Cardiac muscle cell (in vitro differentiated cells and primary cell): ENCODE results near the gene GNB3. TPM values are rescaled to one million over a fixed set of nuclear protein-coding genes. Genes with fewer than 3 reads are reported as not detected.

Source experiments
- DNase-seq, 2 donors: peaks; one replicate each; pipeline versions ENCODE4 v3.0.0 to v3.0.0-alpha.2; 2010 to 2017; ENCODE audit warnings: low read depth in 1 of 2, low spot score in 1 of 2
- H3K27ac ChIP-seq: fragments of 200-600 bp; sonication (generic); 2 replicates; pipeline ENCODE4 v1.5.1; 2016
- H3K27me3 ChIP-seq: fragments of 200-600 bp; sonication (generic); 2 replicates; pipeline ENCODE4 v1.6.0; 2016; ENCODE audit warnings: control low read depth
- H3K36me3 ChIP-seq: fragments of 200-600 bp; sonication (generic); 2 replicates; pipeline ENCODE4 v1.5.1; 2016; ENCODE audit warnings: control low read depth
- H3K4me1 ChIP-seq: fragments of 200-600 bp; sonication (generic); 2 replicates; pipeline ENCODE4 v1.8.1; 2017; ENCODE audit warnings: low read depth, mild to moderate bottlenecking, mixed run types
- H3K4me3 ChIP-seq: fragments of 200-600 bp; sonication (generic); 2 replicates; pipeline ENCODE4 v1.5.1; 2016; ENCODE audit warnings: mild to moderate bottlenecking
- H3K9me3 ChIP-seq: fragments of 200-600 bp; sonication (generic); 2 replicates; pipeline ENCODE4 v1.5.1; 2017; ENCODE audit warnings: low read depth, mild to moderate bottlenecking, control low read depth
- polyA plus RNA-seq: library from polyadenylated mRNA; unstranded; fragments of >200 nt; fragmentation: Nextera tagmentation; extraction: Ambion mirVana; gene quantifications from 2 replicates; pipeline ENCODE4 v1.2.1, GENCODE V29; 2016
- total RNA-seq: library from RNA; depleted of rRNA; stranded (reverse); fragments of >200 nt; gene quantifications from 2 replicates; pipeline ENCODE4 v1.2.3, GENCODE V29; 2016
- TF ChIP-seq, protein P1 (sequence below): IDR thresholded peaks from 2 replicates; pipeline ENCODE4 v1.5.1; 2012; ENCODE audit warnings: low read depth, mild to moderate bottlenecking, low read length

Gene GNB3
- total and polyA plus RNA-seq, 2 experiments from 2014 or later, result 1.7 to 5.2 TPM

DNA sequence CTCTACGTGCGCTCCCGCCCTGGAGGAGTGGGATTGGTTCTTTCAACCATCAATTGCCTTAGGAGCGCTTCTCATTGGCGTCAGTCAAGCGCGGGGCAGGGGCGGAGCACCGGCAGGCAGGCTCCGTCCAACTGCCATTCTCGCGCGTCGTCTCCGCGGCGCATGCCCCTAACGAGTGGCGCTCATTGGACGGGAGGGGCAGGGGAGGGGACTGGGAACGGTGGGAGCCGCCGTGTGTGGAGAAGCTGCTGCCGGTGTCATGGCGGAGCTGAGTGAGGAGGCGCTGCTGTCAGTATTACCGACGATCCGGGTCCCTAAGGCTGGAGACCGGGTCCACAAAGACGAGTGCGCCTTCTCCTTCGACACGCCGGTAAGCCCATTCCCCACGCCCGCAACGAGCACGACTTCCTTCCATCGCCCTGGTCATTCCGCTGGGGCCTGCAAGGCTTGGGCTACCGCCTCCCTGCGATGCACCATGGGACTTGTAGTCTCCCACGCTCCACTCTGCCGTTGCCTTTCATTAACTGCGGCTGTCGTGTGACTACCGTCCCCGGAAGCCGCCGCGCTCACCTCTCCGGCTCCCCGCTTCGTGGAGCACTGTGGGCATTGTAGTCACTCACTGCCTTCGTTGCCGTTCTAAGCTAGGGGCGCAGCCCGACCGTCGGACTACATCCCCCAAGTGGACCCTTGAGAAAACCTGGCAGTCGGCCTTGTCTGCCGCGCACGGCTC lies 11.4 kb downstream of the GNB3 start, which contains the start of gene USP5:
Gene USP5, plus strand, starts transcription at position 230 of the 730 bp plus-strand sequence. Its CDS starts 30 bp downstream, at position 260.
- Histone ChIP-seq H3K27ac (peak within 1 kb of the TSS; percentile 84), H3K4me1 (no peaks in the 10 kb centered on the region), H3K36me3 (peaks cover 16% of the 10 kb centered on the region), H3K4me3 (peak within 1 kb of the TSS; percentile 53), H3K9me3 (no peaks in the 10 kb centered on the region), H3K27me3 (no peaks in the 10 kb centered on the region)
- TF ChIP-seq, protein P1, sequence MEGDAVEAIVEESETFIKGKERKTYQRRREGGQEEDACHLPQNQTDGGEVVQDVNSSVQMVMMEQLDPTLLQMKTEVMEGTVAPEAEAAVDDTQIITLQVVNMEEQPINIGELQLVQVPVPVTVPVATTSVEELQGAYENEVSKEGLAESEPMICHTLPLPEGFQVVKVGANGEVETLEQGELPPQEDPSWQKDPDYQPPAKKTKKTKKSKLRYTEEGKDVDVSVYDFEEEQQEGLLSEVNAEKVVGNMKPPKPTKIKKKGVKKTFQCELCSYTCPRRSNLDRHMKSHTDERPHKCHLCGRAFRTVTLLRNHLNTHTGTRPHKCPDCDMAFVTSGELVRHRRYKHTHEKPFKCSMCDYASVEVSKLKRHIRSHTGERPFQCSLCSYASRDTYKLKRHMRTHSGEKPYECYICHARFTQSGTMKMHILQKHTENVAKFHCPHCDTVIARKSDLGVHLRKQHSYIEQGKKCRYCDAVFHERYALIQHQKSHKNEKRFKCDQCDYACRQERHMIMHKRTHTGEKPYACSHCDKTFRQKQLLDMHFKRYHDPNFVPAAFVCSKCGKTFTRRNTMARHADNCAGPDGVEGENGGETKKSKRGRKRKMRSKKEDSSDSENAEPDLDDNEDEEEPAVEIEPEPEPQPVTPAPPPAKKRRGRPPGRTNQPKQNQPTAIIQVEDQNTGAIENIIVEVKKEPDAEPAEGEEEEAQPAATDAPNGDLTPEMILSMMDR, result no peak
- peak; percentile 99 to 100 for DNase-seq

GRCh38 chr12:6852651-6853354 lies 12.1 kb downstream of the GNB3 start:
- peaks cover 23% of the 10 kb centered on the region for H3K36me3 ChIP-seq
- no peaks in the 10 kb centered on the region for H3K4me1 ChIP-seq
- H3K4me3 ChIP-seq, result peak overlapping the region; percentile 53
- DNase-seq, result peak; percentile 59 to 66
- no peaks in the 10 kb centered on the region for H3K27me3 ChIP-seq
- H3K27ac ChIP-seq, result peak overlapping the region; percentile 78
- TF ChIP-seq, protein P1, result no peak
- no peaks in the 10 kb centered on the region for H3K9me3 ChIP-seq

DNA sequence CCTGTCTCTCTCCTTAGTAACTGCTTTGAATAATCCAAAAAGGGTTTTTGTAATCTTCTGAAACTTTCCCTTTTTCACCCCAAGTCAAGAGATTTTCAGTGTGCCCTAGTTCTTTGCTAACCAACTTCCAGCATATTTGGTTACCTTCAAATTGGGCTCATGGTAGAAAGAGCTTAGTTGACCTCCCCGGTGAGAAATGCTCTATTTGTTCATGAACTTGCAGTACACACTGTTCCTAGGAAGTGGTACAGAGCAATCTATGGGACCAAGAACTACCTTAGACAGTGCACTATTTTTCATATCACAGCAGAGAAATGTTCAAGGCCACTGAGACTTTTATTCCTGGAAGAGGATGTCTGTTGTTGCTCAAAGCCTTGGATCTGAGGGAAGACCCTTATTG lies 12.9 kb downstream of the GNB3 start:
- peak overlapping the region; percentile 78 for H3K27ac ChIP-seq
- TF ChIP-seq, protein P1, result no peak
- H3K4me1 ChIP-seq, result no peaks in the 10 kb centered on the region
- DNase-seq, result no peak
- peaks cover 31% of the 10 kb centered on the region for H3K36me3 ChIP-seq
- no peaks in the 10 kb centered on the region for H3K27me3 ChIP-seq
- no peak overlapping the region for H3K4me3 ChIP-seq
- no peaks in the 10 kb centered on the region for H3K9me3 ChIP-seq

DNA sequence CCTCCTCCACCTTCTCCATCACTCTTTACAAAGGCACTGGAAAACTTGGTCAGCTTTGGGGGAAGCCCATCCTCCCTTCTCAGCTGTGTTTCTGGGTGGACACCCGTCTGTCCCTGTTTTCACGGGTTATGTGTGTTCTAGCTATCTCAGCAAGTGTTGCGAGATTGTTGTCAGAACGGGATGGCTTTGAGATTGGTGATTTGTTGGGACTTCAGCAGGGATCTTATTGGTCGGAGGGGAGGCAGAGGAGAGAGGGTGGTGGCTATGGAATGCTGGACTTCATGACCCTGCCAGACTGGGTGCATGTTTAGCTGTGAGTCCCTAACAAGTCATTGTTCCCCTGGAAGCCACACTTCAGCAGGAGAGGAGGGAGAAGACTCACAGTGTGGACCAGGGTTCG lies 13.3 kb downstream of the GNB3 start:
- H3K4me3 ChIP-seq, result no peak overlapping the region
- TF ChIP-seq, protein P1, result no peak
- H3K27ac ChIP-seq, result peak overlapping the region; percentile 78
- no peak for DNase-seq
- H3K27me3 ChIP-seq, result no peaks in the 10 kb centered on the region
- H3K9me3 ChIP-seq, result no peaks in the 10 kb centered on the region
- peaks cover 35% of the 10 kb centered on the region for H3K36me3 ChIP-seq
- no peaks in the 10 kb centered on the region for H3K4me1 ChIP-seq

DNA sequence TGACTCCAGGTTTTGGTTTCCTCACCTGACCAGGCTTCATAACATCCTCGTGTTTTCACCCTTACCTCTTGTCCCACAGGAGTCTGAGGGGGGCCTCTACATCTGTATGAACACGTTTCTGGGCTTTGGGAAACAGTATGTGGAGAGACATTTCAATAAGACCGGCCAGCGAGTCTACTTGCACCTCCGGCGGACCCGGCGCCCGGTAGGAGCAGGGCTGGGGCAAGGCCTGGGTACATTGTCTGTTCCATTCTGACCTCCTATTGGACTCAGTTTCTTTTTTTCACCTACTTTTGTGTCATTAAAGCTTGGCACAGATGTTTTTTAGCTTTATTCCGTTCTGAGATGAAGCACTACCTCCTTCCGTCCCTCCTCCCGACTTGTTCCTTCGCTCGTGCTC lies 14.6 kb downstream of the GNB3 start:
- peaks cover 41% of the 10 kb centered on the region for H3K36me3 ChIP-seq
- TF ChIP-seq, protein P1, result no peak
- no peak overlapping the region for H3K27ac ChIP-seq
- no peak for DNase-seq
- no peaks in the 10 kb centered on the region for H3K9me3 ChIP-seq
- H3K4me3 ChIP-seq, result no peak overlapping the region
- no peaks in the 10 kb centered on the region for H3K4me1 ChIP-seq
- H3K27me3 ChIP-seq, result no peaks in the 10 kb centered on the region
